ENCODE results near the gene RNASET2. TPM values are rescaled to one million over a fixed set of nuclear protein-coding genes. Genes with fewer than 3 reads are reported as not detected.
A peak's percentile ranks its signal among the peaks of the same experiment; 100 is the strongest.

RNASET2 gene
- total RNA-seq, 2 donors from 2014 or later, result 24.2 to 33.1 TPM

DNA sequence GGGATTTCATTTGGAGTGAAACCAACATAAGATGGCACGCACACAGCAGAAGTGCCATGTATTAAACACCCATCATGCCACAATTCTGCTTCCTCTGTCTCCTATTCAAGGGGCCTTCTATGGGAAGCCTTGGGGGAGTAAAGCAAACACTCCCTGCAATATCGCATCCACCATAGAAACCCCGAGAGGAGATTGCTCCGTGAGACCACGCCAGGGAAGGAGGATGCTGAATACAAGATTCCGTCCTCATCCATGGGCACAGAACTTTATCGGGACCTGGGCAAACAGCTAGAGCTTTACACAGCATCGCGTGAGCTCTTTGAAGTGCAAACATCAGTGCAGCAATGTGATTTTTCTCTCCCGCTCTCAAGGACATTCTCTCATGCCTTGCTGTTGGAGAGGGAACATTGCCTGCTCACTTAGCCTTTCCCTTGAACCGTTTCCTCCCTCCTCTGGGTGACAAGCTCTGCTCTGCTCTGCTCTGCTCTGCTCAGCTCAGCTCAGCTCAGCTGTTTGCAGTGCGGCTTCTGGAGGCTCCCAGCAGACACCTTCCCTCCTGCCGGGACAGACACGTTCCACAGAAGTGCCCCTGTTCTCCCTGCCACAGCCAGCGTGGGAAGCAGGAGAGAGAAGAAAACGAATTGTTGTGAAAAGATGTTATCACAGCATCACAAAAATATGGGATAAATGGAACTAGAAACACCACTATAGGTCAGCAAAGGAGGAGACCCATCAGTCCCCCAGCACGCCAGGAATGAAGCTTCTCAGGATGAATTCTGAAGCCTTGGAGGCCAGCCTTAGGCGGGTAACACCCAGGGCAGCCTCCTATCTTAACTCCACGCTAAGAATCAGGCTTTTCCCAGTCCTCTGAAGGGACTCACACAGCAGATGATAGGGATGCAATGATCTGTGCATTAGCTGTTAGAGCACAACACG lies 48.2 kb downstream of the RNASET2 start:
- peaks cover 0 to 11% of the 10 kb centered on the region in 2 donors for H3K4me1 ChIP-seq
- TF ChIP-seq CTCF (IDR thresholded peaks at IDR 0.05), result no peak
- H3K9me3 ChIP-seq, result no peaks in the 10 kb centered on the region
- DNase-seq (ENCODE audit: low spot score), result peak; percentile 30
- no peaks in the 10 kb centered on the region for H3K27me3 ChIP-seq
- no peaks in the 10 kb centered on the region for H3K36me3 ChIP-seq
- no peak overlapping the region for H3K4me3 ChIP-seq
- no peak overlapping the region for H3K27ac ChIP-seq

- no peak overlapping the region for H3K4me3 ChIP-seq
- no peaks in the 10 kb centered on the region for H3K36me3 ChIP-seq
- H3K27ac ChIP-seq, result no peak overlapping the region
- TF ChIP-seq CTCF (IDR thresholded peaks at IDR 0.05), result no peak
- no peaks in the 10 kb centered on the region for H3K27me3 ChIP-seq
- peak; percentile 51 for DNase-seq (ENCODE audit: low spot score)
- H3K9me3 ChIP-seq, result no peaks in the 10 kb centered on the region
- peaks cover 0 to 11% of the 10 kb centered on the region in 2 donors for H3K4me1 ChIP-seq
Measured at GRCh38 chr6:166907373-166907841, 48.9 kb downstream of the RNASET2 start.

DNA sequence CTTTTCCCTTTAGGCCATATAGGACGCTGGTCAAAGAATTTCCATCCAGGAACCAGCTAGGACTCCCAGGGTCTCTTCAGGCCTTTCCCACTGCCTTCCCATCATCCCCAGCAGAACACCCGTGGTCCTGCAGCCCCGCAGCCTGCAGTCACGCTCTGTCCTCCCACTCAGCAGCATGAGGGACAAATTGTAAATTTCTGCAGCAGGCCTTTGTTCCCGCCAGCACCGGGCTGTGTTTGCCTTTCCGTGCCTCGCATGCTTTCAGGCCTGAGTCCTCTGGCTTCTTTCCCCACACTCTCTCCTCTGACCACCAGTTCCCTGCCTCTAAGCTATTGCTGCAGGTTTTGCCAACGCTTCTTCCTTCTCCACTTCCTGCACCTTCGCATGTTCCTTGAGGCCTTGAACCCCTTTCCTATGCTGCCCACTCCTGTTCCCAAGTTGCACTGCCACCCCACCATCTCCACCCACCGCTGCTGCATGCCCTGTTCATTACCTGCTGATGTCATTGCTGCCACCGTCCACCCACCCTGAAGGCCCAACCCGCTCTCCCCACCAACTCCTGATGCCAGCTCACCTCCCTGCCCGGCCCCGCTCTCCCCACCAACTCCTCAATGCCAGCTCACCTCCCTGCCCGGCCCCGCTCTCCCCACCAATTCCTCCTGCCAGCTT lies 49.8 kb downstream of the RNASET2 start:
- no peak overlapping the region for H3K27ac ChIP-seq
- H3K27me3 ChIP-seq, result no peaks in the 10 kb centered on the region
- H3K4me1 ChIP-seq, result peaks cover 0 to 11% of the 10 kb centered on the region in 2 donors
- H3K36me3 ChIP-seq, result no peaks in the 10 kb centered on the region
- no peak overlapping the region for H3K4me3 ChIP-seq
- TF ChIP-seq CTCF (IDR thresholded peaks at IDR 0.05), result no peak
- no peaks in the 10 kb centered on the region for H3K9me3 ChIP-seq
- DNase-seq (ENCODE audit: low spot score), result peak; percentile 16

GRCh38 chr6:166905505-166906134 lies 50.7 kb downstream of the RNASET2 start:
- Histone ChIP-seq H3K4me3 (no peak overlapping the region), H3K36me3 (no peaks in the 10 kb centered on the region), H3K27ac (no peak overlapping the region), H3K9me3 (no peaks in the 10 kb centered on the region), H3K27me3 (no peaks in the 10 kb centered on the region), H3K4me1 (peaks cover 0 to 11% of the 10 kb centered on the region in 2 donors)
- TF ChIP-seq CTCF (IDR thresholded peaks at IDR 0.05), result no peak
- DNase-seq (ENCODE audit: low spot score), result peak; percentile 49

GRCh38 chr6:166905013-166905412 lies 51.3 kb downstream of the RNASET2 start:
- Histone ChIP-seq H3K4me1 (peaks cover 0 to 11% of the 10 kb centered on the region in 2 donors), H3K4me3 (no peak overlapping the region), H3K27me3 (no peaks in the 10 kb centered on the region), H3K9me3 (no peaks in the 10 kb centered on the region), H3K36me3 (no peaks in the 10 kb centered on the region), H3K27ac (no peak overlapping the region)
- DNase-seq (ENCODE audit: low spot score), result no peak
- TF ChIP-seq CTCF (IDR thresholded peaks at IDR 0.05), result no peak

All from right atrium auricular region (tissue), 2 donors.